HG03060 (cell line): ENCODE results near the gene TMEM89.

Experiments used
- ATAC-seq: cut with Tn5 transposase; IDR thresholded peaks from one replicate; pipeline ENCODE4 v1.9.1; 2021; ENCODE audit warnings: low read depth, moderate number of reproducible peaks; ENCODE audit not compliant: unreplicated experiment

The TMEM89 gene, protein sequence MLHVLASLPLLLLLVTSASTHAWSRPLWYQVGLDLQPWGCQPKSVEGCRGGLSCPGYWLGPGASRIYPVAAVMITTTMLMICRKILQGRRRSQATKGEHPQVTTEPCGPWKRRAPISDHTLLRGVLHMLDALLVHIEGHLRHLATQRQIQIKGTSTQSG

DNA sequence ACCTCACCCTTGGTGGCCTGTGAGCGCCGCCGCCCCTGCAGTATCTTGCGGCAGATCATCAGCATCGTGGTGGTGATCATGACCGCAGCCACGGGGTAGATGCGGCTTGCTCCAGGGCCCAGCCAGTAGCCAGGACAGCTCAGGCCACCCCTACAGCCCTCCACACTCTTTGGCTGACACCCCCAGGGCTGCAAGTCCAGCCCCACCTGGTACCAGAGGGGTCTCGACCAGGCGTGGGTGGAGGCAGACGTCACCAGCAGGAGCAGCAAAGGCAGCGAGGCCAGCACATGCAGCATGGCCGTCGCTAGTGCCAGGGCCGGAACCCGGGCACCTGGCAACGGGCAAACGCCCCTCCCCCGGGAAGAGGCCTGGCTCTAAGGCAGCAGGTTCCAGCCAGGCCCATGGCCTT lies at the start of gene TMEM89:
Gene TMEM89, minus strand, starts transcription at position 309 of the 409 bp plus-strand sequence. Its CDS starts 13 bp downstream, at position 296.
- ATAC-seq = no peak

DNA sequence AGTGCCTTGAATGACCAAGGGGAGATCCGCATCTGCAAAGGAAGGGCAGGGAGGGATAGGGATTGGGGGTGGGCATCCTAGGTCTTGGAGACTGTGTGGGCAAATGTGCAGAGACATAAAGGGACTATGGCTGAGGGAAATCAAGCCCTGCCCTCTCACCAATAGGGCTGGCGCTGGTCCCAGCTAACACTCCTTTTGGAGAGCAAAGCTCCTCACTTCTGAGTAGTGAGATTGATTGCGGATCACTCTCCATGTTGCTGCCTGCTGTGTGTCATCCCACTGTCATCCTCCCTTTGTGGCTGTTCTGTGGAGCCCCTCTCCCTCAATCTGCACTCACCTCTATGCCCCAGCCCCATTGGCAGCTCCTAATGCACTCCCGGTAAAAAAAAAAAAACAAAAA lies 43.4 kb upstream of the TMEM89 start:
- no peak for ATAC-seq

DNA sequence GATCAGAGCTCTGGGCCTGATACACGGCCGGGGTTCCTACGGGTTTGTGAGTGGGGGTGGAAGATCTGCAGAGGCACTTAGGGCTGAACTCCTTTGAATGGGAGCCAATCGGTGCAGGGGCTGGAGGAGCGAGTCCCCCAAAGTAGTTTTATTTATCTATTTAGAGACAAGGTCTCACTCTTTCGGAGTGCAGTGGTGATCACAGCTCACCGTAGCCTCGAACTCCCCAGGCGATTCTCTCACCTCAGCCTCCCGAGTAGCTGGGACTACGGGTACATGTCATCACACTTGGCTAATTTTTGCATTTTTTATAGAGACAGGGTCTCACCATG lies 42.7 kb upstream of the TMEM89 start:
- no peak for ATAC-seq

DNA sequence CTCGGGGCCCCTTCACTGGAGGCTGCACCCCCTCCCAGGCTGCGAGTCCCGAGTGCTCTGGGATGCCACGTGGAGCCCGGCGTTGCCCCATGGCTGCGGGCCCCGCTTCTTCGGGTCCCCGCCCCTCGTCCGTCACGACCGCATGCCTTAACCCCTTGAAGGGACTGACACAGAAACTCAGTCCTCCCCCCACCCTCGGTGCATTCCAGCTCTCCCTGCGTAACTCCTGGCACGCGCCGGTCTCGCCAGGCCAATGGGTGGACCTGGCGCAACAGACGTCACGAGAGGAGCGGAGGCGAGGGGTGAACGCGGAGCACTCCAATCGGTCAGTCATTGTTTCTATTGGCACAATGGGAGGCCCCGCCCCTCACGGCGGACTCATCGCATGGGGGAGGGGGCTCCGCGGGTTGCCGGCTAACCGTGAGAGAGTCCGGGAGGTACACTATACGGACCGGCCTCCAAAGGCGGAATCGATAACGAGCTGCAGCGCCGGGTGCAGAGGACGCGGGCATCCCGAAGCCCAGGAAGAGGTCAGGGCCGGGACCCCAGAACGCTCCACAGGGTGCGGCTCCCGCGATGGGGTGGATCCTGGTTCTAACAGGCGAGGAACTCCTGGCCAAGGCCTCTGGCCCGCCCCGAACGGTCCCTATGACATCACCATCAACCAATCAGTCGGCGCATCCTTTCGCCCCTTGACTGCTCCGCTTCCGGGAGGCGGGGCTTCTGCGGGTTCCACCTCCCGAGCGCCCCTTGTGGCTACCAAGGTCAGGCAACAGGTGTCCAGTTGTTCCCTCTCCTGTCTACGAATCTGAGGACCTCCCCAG lies 42.1 kb upstream of the TMEM89 start:
- peak; percentile 71 for ATAC-seq

DNA sequence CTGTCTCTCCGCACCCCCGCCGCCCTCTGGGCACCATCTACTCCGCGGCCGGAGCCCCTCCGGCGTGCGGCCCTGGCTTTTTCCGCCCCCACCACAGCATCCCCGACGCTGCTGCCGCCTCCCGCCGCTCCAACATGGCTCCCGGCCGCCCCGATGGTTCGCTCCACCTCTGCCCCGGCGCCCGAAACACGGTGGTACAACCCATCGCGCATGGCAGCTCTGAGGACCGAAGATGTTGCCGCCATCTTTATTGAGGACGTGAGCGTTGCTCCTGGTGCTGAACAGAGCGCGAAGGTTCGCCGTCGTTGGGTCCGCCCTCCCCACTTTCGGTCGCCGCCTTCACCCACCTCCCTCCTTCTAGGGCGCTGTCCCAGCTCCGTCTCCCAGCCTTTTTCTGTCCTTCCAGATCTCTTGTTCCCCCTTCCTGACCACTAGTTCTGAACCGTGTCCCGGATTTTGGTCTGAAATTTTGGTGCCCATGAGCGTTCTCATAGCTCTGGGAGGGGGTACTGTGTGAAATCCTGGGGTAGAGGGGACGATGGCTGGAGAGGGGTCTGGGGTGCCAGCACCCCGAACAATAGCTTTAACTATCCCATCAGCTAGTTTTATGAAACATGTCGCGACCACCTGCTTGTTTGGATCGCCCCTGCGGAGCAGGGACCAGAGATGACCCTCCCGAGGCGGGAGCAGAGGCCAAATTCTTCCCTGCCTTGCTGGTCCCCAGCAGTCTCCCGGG lies 41.4 kb upstream of the TMEM89 start, which contains the start of gene CELSR3:
Gene CELSR3, minus strand, starts transcription at position 134 of the 736 bp plus-strand sequence. CDS start 252 bp downstream, outside the sequence.
- no peak for ATAC-seq

DNA sequence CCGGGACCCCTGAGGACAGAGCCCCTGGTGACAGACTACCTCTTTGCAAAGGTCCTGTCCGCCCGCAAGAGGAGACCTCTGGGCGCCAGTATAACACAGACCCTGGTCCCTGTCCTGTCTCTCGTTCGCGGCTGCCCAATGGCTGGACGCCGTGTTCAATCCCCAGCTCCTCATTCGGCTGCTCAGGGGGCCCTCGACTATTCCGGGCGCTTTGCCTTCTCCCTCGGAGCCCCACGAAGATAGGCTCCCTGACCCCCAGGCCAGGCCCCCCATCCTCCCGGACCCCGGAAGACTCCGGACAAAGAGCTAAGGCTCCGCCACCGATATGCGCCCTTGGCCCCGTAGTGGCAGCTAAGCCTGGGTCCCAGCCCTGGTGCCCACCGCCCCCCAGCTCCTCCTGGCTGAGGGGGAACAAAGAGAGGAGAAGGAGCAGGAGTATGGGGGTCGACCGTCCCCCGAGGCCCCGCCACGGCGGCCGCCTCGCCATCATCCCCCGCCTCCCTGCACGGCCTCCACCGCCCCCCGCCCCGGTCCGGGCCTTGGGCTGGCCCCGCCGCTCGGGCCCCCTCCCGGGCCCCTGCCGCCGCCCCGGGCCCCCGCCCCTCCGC lies 40.7 kb upstream of the TMEM89 start:
- ATAC-seq = no peak

DNA sequence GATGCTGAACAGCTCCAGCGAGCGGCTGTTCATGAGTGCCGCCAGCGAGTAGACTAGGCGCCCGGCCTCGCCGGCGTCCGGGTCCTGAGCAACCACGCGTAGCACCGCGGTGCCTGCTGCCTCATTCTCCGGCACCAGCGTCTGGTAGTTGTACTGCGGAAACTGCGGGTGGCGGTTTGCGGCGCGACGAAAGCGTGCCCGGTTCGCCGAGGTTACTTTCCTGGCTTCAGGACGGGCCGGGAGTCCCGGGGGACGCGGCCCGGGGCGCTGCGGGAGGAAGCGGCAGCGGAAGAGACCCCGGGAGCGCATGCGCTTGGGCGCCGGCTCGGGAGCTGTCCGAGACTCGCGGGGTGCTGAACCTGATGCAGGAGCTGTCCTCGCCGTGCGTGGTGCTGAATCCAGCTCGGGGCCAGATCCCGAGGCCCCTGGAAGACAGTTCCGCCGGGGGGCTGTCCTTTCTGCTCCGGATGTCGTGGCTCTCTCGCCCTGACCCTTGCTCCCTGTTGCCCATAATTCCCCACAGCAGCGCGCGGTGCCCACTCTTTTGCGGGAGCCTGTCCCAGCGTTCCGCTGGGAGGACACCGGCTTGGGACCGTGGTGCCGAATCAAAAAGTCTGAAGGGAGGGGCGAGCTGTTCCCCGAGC lies 40.1 kb upstream of the TMEM89 start:
- no peak for ATAC-seq

DNA sequence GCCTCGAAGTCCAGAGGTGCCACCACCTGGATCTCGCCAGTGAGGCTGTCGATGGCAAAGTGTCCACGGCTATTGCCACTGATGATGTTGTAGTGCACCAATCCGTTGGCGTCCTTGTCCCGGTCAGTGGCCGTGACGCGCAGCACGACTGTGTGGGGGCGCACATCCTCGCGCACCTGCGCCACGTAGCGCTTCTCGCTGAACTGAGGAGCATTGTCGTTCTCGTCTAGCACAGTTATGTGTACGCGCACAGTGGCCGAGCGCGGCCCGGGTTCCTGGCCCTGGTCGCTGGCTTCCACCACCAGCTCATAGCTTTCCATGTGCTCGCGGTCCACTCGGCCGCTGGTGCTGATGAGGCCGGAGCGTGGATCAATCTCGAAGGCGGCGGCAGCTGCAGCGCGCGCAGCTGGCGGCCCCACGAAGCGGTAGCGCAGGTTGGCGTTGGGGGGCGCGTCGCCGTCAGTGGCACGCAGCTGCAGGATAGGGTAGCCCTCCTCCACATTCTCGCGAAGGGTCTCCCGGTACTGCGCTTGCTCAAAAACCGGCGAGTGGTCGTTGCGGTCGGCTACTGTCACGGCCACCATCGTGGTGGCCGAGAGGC lies 39.3 kb upstream of the TMEM89 start:
- ATAC-seq = no peak

DNA sequence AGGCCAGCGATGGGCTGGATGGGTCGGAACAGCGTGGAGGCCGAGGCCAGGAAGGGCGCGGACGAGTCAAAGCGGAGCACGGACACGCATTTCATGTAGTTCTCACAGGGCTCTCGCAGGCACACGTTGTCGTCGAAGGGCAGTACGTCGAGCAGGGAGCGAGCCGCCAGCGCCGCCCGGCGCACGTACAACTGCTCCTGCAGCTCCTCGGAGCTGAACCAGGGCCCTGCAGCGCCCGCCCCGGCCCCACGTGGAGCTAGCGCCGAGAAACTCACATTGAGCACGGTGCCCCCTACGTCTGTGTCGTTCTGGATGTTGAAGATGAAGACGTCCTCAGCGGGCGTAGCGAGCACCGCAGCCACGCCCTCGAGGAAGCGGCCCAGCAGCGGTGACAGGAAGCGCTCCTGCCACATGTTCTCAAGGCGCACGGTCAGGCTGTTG lies 35.3 kb upstream of the TMEM89 start:
- no peak for ATAC-seq

DNA sequence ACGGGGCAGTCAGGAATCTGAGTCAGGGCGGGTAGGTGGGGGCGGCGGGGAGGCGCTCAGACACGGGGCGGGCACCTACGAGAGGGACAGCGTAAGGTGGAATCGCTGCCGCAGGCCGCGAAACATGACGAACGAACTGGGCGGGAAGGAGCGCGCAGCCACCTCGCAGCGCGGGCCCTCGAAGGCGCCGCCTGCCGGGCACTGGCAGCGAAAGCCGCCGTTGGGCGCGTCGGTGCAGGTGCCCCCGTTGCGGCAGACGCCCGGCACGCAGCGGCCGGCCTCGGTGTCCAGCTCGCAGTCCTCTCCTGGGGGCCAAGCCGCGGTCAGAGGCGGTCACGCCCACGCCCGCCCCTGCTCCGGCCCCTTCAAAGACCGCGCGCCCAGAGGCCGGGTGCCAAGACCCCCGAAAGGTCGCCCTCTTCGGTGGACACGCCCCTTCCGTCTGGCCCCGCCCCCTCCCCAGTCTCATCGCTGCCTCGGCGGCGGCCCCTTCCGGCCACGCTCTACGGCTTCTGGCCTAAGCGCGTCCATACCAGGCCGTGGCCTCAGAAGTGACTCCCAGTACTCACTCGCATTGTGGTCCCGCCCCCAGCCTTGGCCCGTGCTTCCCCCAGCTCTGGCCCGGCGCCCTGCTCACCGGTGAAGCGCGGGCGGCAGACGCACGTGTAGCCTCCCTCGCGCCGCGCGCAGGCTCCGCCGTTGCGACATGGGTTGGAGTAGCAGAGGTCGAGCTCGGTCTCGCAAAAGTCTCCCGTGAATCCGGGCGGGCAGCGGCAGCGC lies 34.7 kb upstream of the TMEM89 start:
- ATAC-seq = no peak

DNA sequence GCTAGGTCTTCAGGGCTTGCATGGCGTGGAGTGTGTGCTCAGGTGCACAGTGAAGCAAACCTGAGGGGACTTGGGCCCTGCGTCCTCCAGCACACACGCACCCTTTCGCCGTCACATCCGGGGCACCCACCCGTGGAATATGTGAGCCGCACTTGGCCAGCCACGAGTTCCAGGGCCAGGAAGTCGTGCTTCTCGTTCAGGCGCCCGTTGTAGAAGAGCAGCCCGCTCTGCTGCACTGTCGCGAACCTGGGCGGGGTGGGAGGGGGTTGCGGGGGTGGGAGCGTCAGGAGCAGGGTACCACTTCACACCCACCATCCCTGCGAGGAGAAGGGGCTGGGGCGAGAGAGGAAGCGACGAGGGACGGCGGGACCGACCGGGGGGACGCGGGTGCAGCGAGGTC lies 34.0 kb upstream of the TMEM89 start:
- no peak for ATAC-seq

DNA sequence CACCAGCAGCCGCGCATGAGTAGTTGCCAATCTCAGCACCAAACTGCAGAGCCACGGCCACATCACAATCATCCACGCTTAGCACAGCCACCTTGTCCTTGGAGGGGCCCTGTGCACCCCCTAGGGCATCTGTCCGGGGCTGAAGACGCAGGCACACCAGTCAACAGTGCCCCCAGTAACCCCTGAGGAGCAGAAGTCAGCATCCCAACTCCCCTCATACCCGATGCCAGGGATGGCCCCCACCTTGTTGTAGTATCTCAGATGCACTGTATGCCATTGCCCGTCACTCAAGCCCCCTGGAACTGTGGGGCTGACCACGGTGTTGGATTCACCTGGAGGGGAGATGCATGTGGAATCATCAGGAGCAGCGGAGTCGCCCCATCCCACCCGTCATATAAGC lies 33.5 kb upstream of the TMEM89 start:
- no peak for ATAC-seq

DNA sequence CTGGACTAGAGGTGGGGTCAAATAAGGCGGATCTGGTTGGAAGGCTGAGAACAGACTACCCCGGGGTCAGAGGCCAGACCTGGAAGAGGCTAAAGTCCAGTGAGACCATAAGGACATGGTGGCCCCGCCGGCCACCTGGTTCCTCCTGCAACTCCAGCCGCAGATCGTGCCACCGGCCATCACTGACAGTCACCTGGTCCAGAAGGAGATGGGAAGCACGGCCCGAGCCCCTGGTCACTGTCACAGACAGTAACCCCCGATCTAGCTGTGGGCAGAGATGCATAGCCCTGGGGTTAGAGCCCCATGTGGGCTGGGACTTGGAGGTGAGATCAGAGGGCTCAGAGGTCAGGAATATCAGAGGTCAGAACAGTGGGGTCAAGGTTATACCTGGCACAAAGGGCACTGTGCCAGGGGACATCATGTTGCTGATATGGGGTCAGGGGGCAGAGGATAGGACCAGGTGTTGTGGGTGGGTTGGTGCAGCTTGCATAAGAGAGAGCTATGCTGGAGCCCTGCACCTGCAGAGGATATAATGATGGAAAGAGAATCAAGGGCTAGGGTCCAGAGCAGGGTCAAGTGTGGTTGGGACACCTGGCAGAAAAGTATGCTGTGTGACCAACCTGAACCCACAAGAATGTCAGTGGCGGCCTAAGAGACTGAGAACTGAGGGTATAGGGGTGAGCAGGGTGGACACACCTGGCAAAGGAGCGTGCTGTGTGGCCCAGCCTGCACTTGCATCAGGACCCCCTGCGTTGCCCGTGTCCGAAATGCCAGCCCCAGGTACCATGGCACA lies 31.6 kb upstream of the TMEM89 start:
- no peak for ATAC-seq

DNA sequence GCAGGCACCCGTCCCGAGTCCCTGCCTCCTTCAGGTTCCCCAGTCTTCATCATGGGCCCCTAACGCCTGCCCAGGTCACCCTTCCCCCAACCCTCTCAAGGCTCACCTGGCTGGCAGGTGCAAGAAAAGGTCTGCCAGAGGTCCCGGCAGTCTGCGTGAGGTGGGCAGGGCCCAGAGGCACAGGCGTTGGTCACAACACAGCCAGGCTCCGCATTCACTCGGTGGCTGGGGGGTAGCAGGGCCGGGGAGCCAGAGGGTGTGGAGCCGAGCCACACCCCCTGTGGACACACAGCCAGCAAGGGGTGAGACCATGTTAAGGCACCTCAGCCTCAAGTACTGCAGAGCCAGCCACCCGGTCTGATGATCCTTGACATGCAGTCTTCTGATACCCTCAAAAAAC lies 30.2 kb upstream of the TMEM89 start:
- ATAC-seq = no peak

DNA sequence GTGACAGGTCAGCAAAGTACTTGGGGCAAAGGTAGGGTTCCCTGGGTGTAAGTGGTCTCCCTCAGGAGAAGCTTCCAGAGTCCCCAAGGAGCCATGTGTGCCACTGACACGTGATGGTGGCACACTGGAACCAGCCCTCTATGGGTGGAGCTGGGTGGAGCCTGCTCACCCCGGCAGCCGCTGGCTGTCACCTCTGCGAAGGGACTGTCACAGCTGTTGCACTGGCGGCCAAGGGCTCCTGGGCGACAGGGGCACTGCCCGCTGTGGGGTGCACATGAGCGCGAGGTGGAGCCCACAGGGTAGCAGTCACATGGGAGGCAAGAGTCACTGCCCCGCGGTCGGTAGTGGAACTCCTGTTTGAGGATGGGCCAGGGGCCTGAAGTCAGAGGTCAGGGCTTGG lies 29.2 kb upstream of the TMEM89 start:
- ATAC-seq = no peak

DNA sequence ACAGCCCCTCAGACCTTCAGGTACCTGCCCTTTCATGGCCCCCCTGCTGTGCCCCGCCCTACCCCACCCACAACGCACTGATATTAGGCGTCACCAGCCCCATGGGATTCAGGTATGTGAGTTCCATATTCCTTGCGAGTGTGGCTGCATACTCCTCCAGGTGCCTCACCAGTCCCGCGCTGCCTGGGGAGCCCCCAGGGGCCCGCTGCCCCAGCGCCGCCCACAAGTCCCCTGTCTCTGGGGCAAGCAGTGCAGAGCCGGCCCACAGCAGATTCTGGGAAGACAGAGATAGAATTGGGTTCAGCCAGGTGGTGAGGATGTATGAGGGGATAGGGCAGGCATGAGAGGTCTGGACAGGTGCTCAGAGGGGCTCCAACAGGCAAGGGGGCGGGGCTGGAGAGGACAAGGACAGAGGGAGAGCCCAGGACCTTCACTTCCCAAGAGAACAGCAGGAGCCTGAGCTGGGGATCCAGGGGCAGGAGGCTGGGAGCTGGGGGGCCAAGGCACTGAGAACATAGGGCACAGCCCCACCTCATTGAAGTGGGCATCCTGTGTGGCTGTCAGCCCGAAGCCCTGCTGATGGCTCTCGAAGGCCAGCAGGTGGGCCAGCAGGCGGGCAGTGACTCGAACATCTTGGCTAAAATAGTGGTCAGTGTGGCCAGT lies 26.8 kb upstream of the TMEM89 start:
- ATAC-seq = no peak

DNA sequence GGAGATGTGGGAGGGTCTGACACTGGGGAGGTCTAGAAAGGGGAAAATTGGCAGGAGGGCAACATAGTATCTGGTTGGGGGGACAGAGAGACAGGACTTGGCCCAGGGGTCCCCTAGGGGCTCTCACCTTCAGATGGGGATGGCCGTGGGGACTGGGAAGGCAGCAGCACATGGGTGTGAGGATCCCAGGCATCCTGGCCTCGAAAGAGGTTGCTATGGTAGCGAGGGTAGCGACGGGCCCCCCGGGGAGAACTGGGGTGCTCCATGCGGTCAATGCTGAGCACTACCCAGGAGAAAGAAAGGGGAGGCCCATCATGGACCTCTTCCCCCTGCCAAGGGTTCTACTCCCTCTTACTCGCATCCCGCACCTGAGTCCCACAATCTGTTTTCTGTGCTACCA lies 26.1 kb upstream of the TMEM89 start:
- ATAC-seq = no peak
